Measurements from ENCODE around the gene RBM3.

RBM3 gene

GRCh38 chrX:48617542-48618340 lies 43.5 kb downstream of the RBM3 start:
- no peak for DNase-seq (ENCODE audit: low read depth in 2 of 2)

GRCh38 chrX:48626401-48627298 lies 52.4 kb downstream of the RBM3 start:
- DNase-seq (ENCODE audit: low read depth in 2 of 2): no peak

Measured in stimulated activated CD8-positive, alpha-beta memory T cell treated with anti-CD3 and anti-CD28 coated beads, Interleukin-15, amount 100 ng/mL, for 4 hours (primary cell).